H54 (cell line): ENCODE results near the gene ASXL1.
"Not testable (repeated sequence)": the region's sequence is repeated elsewhere in the genome, so short reads cannot be mapped to it uniquely, and the experiment has no call there.

ENCODE experiments used
- DNase-seq: peaks from one replicate; pipeline ENCODE4 v3.0.0; 2011; ENCODE audit warnings: low spot score, mixed read lengths; ENCODE audit not compliant: insufficient read length
- FAIRE-seq: peaks from 3 replicates; lab custom pipeline; 2011; peaks lifted over from hg19 to GRCh38; lab: Jason Lieb, UNC
- POLR2A ChIP-seq: IDR thresholded peaks from 2 replicates; pipeline ENCODE4 v1.6.1; 2011; ENCODE audit warnings: low read depth, mild to moderate bottlenecking, low read length

ASXL1 gene

DNA sequence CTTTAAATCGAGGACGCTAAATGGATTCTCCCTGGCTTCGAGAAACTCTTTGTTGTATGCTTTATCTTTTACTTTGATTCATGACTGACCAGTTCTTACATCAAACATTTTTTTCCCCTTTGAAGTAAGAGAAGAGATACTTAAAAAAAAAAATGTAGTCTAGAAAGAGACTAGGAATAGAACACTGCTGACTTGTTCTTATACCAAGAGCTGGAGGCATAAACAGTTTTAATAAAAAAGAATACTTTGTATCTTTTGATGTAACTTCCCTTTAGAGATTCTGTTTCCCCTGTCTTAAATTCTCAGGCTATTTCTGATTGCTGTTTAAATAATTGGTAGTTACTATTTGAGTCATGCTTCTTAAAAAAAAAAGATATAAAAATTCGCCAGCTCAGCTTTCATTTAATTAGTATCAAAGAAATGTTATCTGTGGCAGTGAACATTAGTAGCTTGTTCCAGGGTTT lies 4.8 kb downstream of the ASXL1 start:
- DNase-seq = no peak
- no peak for FAIRE-seq
- no peak for TF ChIP-seq POLR2A

GRCh38 chr20:32363492-32363891 lies 5.4 kb downstream of the ASXL1 start:
- DNase-seq (no peak), FAIRE-seq (no peak)
- no peak for TF ChIP-seq POLR2A

GRCh38 chr20:32364554-32365208 lies 6.5 kb downstream of the ASXL1 start:
- DNase-seq (no peak), FAIRE-seq (no peak)
- TF ChIP-seq POLR2A = no peak

- no peak for FAIRE-seq
- no peak for TF ChIP-seq POLR2A
- no peak for DNase-seq
These were observed 7.4 kb downstream of the ASXL1 start for GRCh38 chr20:32365564-32365963.

DNA sequence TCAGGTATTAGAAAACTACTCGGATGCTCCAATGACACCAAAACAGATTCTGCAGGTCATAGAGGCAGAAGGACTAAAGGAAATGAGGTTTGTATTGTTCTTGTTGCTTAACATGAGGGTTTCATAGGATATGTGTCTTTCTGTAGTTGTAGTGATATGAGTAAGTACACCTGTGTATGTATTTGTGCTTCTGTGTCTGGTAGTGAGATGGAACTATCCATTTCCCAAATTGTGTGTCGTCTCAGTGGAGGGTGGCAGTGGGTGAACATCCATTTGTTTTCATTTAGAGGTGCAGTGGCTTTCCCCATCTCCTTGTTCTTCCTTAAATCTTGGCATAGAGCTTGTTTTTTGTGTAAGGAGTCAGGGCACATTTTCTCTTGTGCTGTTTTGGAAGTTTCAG lies 8.2 kb downstream of the ASXL1 start:
- TF ChIP-seq POLR2A = no peak
- DNase-seq = no peak
- FAIRE-seq = no peak

DNA sequence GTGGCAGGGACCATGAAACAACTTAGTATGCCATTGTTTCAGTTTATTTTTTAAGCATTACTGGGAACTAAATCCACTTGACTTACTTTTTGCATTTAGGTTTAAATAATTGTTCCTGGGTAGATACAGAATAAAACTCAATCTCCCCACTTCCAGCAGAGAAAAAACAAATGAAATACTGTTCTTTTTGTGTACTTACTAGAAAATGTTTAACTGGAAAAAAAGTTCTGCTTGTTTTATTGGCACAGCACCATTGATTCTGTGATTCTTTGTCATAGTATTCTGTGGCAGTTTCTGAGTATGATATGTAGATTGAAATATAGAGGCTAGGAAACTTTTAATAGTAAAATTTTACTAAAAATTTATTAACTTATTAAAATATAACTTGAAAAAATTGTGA lies 10.2 kb downstream of the ASXL1 start:
- no peak for TF ChIP-seq POLR2A
- DNase-seq (no peak), FAIRE-seq (no peak)

- no peak for FAIRE-seq
- DNase-seq = no peak
- TF ChIP-seq POLR2A = no peak
These were observed 10.8 kb downstream of the ASXL1 start for GRCh38 chr20:32368925-32369324.

- FAIRE-seq (no peak), DNase-seq (no peak)
- no peak for TF ChIP-seq POLR2A
These were observed 12.8 kb downstream of the ASXL1 start for GRCh38 chr20:32370897-32371296.

DNA sequence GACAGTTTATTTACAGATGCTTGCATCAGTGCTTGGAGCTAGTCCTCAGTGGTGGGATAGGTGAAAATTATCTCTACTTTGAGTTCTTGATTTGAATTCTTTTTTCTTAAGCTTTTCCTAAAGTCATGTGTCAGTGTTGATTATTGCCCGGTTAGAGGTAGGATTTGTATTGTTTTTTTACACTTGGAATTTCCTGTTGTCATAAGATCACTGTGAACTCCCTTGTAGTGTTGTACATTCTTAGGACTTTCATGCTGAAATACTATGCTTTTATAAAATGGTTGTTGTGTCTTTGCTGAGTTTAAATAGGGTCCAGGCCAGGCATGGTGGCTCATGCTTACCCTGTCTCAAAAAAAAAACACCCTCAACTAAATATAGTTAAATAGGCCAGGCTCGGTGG lies 20.3 kb downstream of the ASXL1 start:
- FAIRE-seq = no peak
- no peak for DNase-seq
- TF ChIP-seq POLR2A = no peak

DNA sequence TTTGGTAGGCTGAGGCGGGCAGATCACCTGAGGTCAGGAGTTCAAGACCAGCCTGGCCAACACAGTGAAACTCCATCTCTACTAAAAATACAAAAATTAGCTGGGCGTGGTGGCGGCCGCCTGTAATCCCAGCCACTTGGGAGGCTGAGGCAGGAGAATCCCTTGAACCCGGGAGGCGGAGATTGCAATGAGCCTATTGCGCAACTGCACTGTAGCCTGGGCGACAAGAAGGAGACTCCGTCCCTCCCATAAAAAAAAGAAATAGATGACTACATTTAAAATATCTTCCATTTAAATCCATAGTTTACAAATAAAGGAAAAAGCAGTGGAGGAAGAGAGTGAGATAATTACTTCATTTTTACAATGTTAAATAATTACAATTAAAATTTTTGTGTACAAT lies 21.9 kb downstream of the ASXL1 start:
- not testable (repeated sequence) for DNase-seq, FAIRE-seq

- DNase-seq = no peak
- no peak for FAIRE-seq
- TF ChIP-seq POLR2A = no peak
These were observed 22.6 kb downstream of the ASXL1 start for GRCh38 chr20:32380745-32381144.

DNA sequence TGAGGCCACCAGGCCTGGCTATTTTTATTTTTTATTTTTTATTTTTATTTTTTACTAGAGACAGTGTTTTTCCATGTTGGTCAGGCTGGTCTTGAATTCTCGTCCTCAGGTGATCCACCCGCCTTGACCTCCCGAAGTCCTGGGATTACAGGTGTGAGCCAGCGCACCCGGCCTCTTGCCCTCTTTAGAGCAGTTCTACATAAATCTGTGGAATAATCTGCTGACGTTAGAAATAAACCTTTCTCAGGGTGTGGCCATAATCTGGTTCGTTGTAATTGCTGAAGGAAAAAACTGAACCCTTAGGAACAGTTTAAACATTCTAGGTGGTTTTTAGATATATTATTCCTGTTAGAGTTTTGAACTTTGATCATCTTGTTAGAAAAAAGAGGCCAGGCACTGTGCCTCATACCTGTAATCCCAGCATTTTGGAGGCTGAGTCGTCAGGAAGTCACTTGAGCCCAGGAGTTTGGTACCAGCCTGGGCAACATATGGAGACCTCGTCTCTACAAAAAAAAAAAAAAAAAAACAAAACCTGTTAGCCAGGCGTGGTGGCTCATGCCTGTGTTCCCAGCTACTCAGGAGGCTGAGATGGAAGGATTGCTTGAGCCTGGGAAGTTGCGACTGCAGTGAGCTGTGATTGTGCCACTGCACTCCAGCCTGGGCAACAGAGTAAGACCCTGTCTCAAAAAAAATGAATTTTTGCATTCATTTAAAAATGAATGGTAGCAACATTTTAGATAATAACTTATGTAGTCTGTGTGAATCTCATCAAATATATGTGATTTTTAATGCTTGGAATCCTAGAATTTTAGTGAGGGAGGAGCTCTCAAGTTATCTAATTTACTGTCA lies 24.2 kb downstream of the ASXL1 start:
- DNase-seq (no peak), FAIRE-seq (no peak)
- TF ChIP-seq POLR2A = no peak

DNA sequence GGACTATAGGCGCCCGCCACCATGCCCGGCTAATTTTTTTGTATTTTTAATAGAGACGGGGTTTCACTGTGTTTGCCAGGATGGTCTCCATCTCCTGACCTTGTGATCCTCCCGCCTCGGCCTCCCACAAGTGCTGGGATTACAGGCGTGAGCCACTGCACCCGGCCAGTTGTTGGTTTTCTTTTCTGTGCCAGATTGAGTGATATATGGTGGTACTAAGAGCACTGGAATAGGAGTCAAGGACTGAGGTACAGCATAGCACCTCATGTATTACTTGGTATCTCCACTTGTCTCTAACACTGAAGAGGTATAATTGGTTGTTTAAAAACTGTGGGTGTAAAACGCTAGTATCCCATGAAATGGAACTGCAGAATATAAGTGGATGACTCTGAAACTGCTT lies 25.3 kb downstream of the ASXL1 start:
- DNase-seq, FAIRE-seq: not testable (repeated sequence)

DNA sequence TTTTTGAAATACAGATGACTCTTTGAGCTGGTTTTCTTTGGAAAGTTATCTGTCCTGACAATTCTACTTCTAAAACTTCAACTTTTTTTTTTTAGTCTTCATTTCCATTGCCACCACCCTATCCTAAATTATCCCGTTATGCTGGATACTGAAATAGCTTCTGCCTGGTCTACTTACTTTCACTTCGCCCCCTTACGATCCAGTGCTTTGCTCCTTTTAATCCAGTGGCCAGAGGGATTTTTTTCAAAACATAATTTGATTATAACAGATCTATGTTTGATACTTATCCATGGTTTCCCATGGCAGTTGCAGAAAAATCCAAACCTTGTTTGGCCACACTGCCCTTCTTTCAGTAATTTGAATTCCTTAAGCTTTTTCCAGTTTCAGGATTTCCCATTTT lies 27.4 kb downstream of the ASXL1 start:
- DNase-seq (no peak), FAIRE-seq (no peak)
- TF ChIP-seq POLR2A = no peak

DNA sequence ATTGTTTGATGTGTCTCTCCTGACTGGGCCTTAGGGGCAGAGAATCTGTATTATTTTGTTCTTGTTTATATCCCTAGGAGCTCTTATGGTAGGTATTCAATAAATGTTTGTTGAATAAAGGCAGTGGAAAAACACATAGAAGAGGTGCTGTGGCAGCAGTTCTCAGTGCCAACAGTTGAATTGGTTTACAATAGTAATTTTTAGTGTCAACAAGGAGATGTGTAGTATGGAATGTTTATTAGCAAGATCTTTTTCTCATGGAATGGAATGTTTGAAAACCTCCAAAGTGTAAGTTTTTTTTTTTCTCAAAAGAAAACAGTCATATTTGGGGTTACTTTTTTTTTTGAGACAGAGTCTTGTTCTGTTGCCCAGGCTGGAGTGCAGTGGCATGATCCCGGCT lies 28.0 kb downstream of the ASXL1 start:
- FAIRE-seq (no peak), DNase-seq (no peak)

More for the DNA sequence above, 28.0 kb downstream of the ASXL1 start:
- no peak for TF ChIP-seq POLR2A
